GM12878 (cell line): ENCODE results near the gene TMTC3.
A peak's percentile ranks its signal among the peaks of the same experiment; 100 is the strongest.

Source experiments
- EP300 ChIP-seq, 2 experiments: fragments of 150-350 bp in 1 of 2; IDR thresholded peaks; 2 replicates each; pipeline ENCODE4 v1.6.1; 2011 to 2012; ENCODE audit warnings: low read depth in 2 of 2, low read length in 2 of 2, borderline replicate concordance in 1 of 2, improper control_type of control experiment in 1 of 2, inconsistent platforms in 1 of 2; ENCODE audit not compliant: control insufficient read depth in 1 of 2
- ESRRA ChIP-seq: IDR thresholded peaks from 2 replicates; pipeline ENCODE4 v1.6.1; 2012; ENCODE audit warnings: mild to moderate bottlenecking, low read length, improper control_type of control experiment
- GABPA ChIP-seq: IDR thresholded peaks from 2 replicates; pipeline ENCODE4 v1.6.1; 2014; ENCODE audit warnings: antibody characterized with exemption, low read depth, mild to moderate bottlenecking, inconsistent platforms
- HCFC1 ChIP-seq: fragments of 150-350 bp; IDR thresholded peaks from 2 replicates; pipeline ENCODE4 v1.6.1; 2014; ENCODE audit warnings: low read length
- RAD51 ChIP-seq: fragments of 450-650 bp; IDR thresholded peaks from 2 replicates; pipeline ENCODE4 v1.6.1; 2016; ENCODE audit warnings: moderate library complexity, mild to moderate bottlenecking, inconsistent platforms
- RCOR1 ChIP-seq: conservative IDR thresholded peaks from 2 replicates; pipeline ENCODE4 v1.6.1; 2012; ENCODE audit warnings: low read depth, low read length, improper control_type of control experiment
- RFX5 ChIP-seq: IDR thresholded peaks from 2 replicates; pipeline ENCODE4 v1.6.1; 2011; ENCODE audit warnings: low read depth, low read length, improper control_type of control experiment
- SMC3 ChIP-seq: IDR thresholded peaks from 2 replicates; pipeline ENCODE4 v1.6.1; 2011; ENCODE audit warnings: low read length, improper control_type of control experiment, borderline replicate concordance
- TAF1 ChIP-seq: IDR thresholded peaks from 2 replicates; pipeline ENCODE4 v1.6.1; 2011; ENCODE audit warnings: mild to moderate bottlenecking, low read depth, low read length, borderline replicate concordance
- TCF12 ChIP-seq: IDR thresholded peaks from 2 replicates; pipeline ENCODE4 v1.6.1; 2011; ENCODE audit warnings: low read depth, mild to moderate bottlenecking, low read length
- TF ChIP-seq, protein P1 (sequence below), 3 experiments: IDR thresholded peaks in 2 of 3; conservative IDR thresholded peaks in 1 of 3; 2 replicates each; pipeline ENCODE4 v1.5.1; 2011; ENCODE audit warnings: low read depth in 3 of 3, low read length in 3 of 3, mild to moderate bottlenecking in 3 of 3, control low read depth in 2 of 3, moderate library complexity in 2 of 3, inconsistent platforms in 1 of 3, mixed read lengths in 1 of 3; ENCODE audit not compliant: control insufficient read depth in 2 of 3, insufficient read depth in 1 of 3; ENCODE audit errors: extremely low read depth in 1 of 3
- TF ChIP-seq, protein P2 (sequence below): fragments of 450-650 bp; formaldehyde crosslinking; IDR thresholded peaks from 2 replicates; pipeline ENCODE4 v1.4.0; 2020; ENCODE audit warnings: mild to moderate bottlenecking, moderate library complexity
- TF ChIP-seq, protein P3 (sequence below): IDR thresholded peaks from 2 replicates; pipeline ENCODE4 v1.6.1; 2012; ENCODE audit warnings: low read depth, low read length, improper control_type of control experiment

DNA sequence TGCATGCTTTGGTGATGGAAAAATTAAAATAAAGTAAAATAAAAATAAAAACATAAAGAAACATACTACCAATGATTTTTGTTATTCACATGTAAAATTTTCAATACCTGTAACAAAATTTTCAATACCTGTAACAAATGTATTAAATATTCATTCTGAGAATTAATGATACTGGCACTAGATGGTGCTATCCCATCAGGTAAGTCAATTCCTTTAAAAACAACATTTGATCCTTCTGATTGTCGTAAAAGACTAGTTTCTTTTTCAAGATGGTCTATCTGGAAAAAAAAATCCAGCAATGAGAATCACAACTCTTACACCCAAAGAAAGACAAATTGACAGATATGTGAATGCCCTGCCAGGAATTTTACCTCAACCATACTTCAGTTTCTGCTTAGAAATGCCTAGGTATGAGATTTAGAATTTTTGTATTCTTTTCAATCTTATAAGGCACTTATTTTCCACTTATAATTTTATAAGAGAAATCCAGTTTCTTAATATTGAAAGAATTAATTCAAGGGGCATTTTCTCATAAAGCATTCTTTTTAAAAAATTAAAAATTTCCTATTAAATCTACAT is 30.9 kb upstream of the TMTC3 start:
- no peak; the same call in 1 of the 2 replicates for TF ChIP-seq SMC3
- TF ChIP-seq, protein P1, sequence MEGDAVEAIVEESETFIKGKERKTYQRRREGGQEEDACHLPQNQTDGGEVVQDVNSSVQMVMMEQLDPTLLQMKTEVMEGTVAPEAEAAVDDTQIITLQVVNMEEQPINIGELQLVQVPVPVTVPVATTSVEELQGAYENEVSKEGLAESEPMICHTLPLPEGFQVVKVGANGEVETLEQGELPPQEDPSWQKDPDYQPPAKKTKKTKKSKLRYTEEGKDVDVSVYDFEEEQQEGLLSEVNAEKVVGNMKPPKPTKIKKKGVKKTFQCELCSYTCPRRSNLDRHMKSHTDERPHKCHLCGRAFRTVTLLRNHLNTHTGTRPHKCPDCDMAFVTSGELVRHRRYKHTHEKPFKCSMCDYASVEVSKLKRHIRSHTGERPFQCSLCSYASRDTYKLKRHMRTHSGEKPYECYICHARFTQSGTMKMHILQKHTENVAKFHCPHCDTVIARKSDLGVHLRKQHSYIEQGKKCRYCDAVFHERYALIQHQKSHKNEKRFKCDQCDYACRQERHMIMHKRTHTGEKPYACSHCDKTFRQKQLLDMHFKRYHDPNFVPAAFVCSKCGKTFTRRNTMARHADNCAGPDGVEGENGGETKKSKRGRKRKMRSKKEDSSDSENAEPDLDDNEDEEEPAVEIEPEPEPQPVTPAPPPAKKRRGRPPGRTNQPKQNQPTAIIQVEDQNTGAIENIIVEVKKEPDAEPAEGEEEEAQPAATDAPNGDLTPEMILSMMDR (IDR thresholded peaks at IDR 0.05 in 2 of 3, conservative IDR thresholded peaks at IDR 0.05 in 1 of 3; ENCODE audit: control insufficient read depth in 2 of 3, extremely low read depth in 1 of 3, insufficient read depth in 1 of 3, low read depth in 3 of 3, low read length in 3 of 3), result peak; percentile 13 to 53 (median 35); a peak in 4 of 6 replicates
- TF ChIP-seq RAD51, result no peak
- TF ChIP-seq EP300 (IDR thresholded peaks at IDR 0.05; ENCODE audit: borderline replicate concordance in 1 of 2, control insufficient read depth in 1 of 2, low read depth in 2 of 2, low read length in 2 of 2), result no peak
- no peak for TF ChIP-seq HCFC1
- no peak for TF ChIP-seq GABPA
- TF ChIP-seq, protein P2, sequence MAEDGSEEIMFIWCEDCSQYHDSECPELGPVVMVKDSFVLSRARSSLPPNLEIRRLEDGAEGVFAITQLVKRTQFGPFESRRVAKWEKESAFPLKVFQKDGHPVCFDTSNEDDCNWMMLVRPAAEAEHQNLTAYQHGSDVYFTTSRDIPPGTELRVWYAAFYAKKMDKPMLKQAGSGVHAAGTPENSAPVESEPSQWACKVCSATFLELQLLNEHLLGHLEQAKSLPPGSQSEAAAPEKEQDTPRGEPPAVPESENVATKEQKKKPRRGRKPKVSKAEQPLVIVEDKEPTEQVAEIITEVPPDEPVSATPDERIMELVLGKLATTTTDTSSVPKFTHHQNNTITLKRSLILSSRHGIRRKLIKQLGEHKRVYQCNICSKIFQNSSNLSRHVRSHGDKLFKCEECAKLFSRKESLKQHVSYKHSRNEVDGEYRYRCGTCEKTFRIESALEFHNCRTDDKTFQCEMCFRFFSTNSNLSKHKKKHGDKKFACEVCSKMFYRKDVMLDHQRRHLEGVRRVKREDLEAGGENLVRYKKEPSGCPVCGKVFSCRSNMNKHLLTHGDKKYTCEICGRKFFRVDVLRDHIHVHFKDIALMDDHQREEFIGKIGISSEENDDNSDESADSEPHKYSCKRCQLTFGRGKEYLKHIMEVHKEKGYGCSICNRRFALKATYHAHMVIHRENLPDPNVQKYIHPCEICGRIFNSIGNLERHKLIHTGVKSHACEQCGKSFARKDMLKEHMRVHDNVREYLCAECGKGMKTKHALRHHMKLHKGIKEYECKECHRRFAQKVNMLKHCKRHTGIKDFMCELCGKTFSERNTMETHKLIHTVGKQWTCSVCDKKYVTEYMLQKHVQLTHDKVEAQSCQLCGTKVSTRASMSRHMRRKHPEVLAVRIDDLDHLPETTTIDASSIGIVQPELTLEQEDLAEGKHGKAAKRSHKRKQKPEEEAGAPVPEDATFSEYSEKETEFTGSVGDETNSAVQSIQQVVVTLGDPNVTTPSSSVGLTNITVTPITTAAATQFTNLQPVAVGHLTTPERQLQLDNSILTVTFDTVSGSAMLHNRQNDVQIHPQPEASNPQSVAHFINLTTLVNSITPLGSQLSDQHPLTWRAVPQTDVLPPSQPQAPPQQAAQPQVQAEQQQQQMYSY (CRISPR knock-in tag), result no peak
- TF ChIP-seq TAF1, result no peak
- no peak for TF ChIP-seq RFX5
- TF ChIP-seq ESRRA, result no peak
- TF ChIP-seq, protein P3, sequence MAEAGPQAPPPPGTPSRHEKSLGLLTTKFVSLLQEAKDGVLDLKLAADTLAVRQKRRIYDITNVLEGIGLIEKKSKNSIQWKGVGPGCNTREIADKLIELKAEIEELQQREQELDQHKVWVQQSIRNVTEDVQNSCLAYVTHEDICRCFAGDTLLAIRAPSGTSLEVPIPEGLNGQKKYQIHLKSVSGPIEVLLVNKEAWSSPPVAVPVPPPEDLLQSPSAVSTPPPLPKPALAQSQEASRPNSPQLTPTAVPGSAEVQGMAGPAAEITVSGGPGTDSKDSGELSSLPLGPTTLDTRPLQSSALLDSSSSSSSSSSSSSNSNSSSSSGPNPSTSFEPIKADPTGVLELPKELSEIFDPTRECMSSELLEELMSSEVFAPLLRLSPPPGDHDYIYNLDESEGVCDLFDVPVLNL, result no peak
- TF ChIP-seq RCOR1, result no peak
- TF ChIP-seq TCF12, result no peak
